ENCODE data around the gene CD300LD. TPM values are rescaled to one million over a fixed set of nuclear protein-coding genes. Genes with fewer than 3 reads are reported as not detected.

CD300LD gene
- total and polyA plus RNA-seq, 2 of the 8 experiments (the other 6 are each of a cell fraction or from before 2014, with no cell fraction given): not detected

GRCh38 chr17:74584292-74585060, 7.6 kb downstream of the CD300LD start:
- H3K27me3 ChIP-seq (replicated peaks in 1 of 4; ENCODE audit: control insufficient read depth in 3 of 4, extremely low read depth in 1 of 4, insufficient read depth in 3 of 4, low read length in 3 of 4): peaks cover 0 to 1% (median 0%) of the 10 kb centered on the region in 4 experiments; a peak in 2 of 7 replicates
- no peaks in the 10 kb centered on the region for H3K79me2 ChIP-seq (ENCODE audit: control insufficient read depth in 1 of 2, insufficient read depth in 2 of 2, low read length in 2 of 2)
- no peak overlapping the region for H2BK15ac ChIP-seq (ENCODE audit: low read length)
- H3K14ac ChIP-seq (ENCODE audit: insufficient read length): no peak overlapping the region
- CTCF ChIA-PET (ENCODE audit: partially characterized antibody): interaction anchor here (0.6 to 3.4 kb wide), 5 partner anchors 11 to 305 kb away, joined by 3 to 16 read pairs (median 3); partner anchors contain the start of gene CD300H
- H4K5ac ChIP-seq (ENCODE audit: insufficient read length, low read depth, low read length): no peak overlapping the region
- H3K27ac ChIP-seq (ENCODE audit: low read depth, low read length): no peak overlapping the region
- no peaks in the 10 kb centered on the region for H3K4me1 ChIP-seq (replicated peaks in 1 of 4; ENCODE audit: control insufficient read depth in 3 of 4, insufficient read depth in 4 of 4, low read length in 3 of 4)
- no peak overlapping the region for H3K23ac ChIP-seq (ENCODE audit: insufficient read length)
- no peak overlapping the region for H2AK5ac ChIP-seq (ENCODE audit: low read depth, low read length)
- H3K56ac ChIP-seq (replicated peaks; ENCODE audit: insufficient read length, low read depth, low read length): no peak overlapping the region
- no peaks in the 10 kb centered on the region for H3K36me3 ChIP-seq (ENCODE audit: control insufficient read depth in 2 of 4, insufficient read depth in 4 of 4, low read length in 3 of 4)
- no peak overlapping the region for H4K91ac ChIP-seq (replicated peaks; ENCODE audit: insufficient read length, low read length)
- no peak overlapping the region for H3K4me3 ChIP-seq (ENCODE audit: extremely low read depth in 1 of 4, insufficient read depth in 2 of 4, low read depth in 3 of 4, low read length in 4 of 4)
- H3K4ac ChIP-seq (replicated peaks; ENCODE audit: insufficient read length, low read depth, low read length): no peak overlapping the region
- H2BK12ac ChIP-seq (ENCODE audit: low read depth, low read length): no peak overlapping the region
- FAIRE-seq: no peak
- H3K23me2 ChIP-seq (ENCODE audit: low read depth, low read length): no peaks in the 10 kb centered on the region
- 0 out of 2 replicates have a peak overlapping the region, but pooled peaks have one; percentile 34 for H2AFZ ChIP-seq (ENCODE audit: low read length)
- H4K8ac ChIP-seq (ENCODE audit: extremely low read depth, insufficient read depth, low read length): no peak overlapping the region
- H3K79me1 ChIP-seq (ENCODE audit: low read depth, low read length): no peaks in the 10 kb centered on the region
- no peak overlapping the region for H3K4me2 ChIP-seq (ENCODE audit: insufficient read depth in 1 of 2, low read depth in 2 of 2, low read length in 2 of 2)
- no peak overlapping the region for H2BK20ac ChIP-seq (ENCODE audit: low read length)
- no peak overlapping the region for H2BK5ac ChIP-seq (ENCODE audit: low read depth, low read length)
- TF ChIP-seq, protein P1, sequence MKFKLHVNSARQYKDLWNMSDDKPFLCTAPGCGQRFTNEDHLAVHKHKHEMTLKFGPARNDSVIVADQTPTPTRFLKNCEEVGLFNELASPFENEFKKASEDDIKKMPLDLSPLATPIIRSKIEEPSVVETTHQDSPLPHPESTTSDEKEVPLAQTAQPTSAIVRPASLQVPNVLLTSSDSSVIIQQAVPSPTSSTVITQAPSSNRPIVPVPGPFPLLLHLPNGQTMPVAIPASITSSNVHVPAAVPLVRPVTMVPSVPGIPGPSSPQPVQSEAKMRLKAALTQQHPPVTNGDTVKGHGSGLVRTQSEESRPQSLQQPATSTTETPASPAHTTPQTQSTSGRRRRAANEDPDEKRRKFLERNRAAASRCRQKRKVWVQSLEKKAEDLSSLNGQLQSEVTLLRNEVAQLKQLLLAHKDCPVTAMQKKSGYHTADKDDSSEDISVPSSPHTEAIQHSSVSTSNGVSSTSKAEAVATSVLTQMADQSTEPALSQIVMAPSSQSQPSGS (IDR thresholded peaks at IDR 0.05; ENCODE audit: low read length): no peak
- no peak for TF ChIP-seq HDAC2 (IDR thresholded peaks at IDR 0.05; ENCODE audit: borderline replicate concordance in 1 of 2, low read depth in 2 of 2, low read length in 2 of 2)
- TF ChIP-seq POLR2AphosphoS5 (IDR thresholded peaks at IDR 0.05; ENCODE audit: low read depth, low read length): no peak
- no peak for TF ChIP-seq JUN (IDR thresholded peaks at IDR 0.05; ENCODE audit: low read depth, low read length)
- POLR2A ChIA-PET (ENCODE audit: partially characterized antibody): no interaction called here
- H3K18ac ChIP-seq (ENCODE audit: extremely low read depth, low read length): no peak overlapping the region
- DNase-seq (ENCODE audit: low read depth in 1 of 2, low spot score in 2 of 2): no peak
- H3K9me3 ChIP-seq (ENCODE audit: insufficient read depth in 2 of 2, low read depth in 1 of 2, low read length in 1 of 2): no peaks in the 10 kb centered on the region
- H3K9ac ChIP-seq (replicated peaks in 1 of 4; ENCODE audit: extremely low read depth in 1 of 4, low read depth in 3 of 4, low read length in 3 of 4): no peak overlapping the region
- H4K20me1 ChIP-seq (replicated peaks in 1 of 2; ENCODE audit: control insufficient read depth in 1 of 2, insufficient read depth in 2 of 2, low read length in 2 of 2): no peaks in the 10 kb centered on the region
- 83% methylated on average over 12 of the region's 14 CpGs; no CpG with 5 or more reads in 1 of the 2 experiments for WGBS, 2 experiments (ENCODE audit: extremely low coverage in 1 of 2, insufficient coverage in 1 of 2, insufficient read length in 1 of 2, insufficient replicate concordance in 2 of 2, low coverage in 1 of 2, low lambda C conversion rate in 2 of 2, missing lambda C conversion rate in 1 of 2)
- no peak overlapping the region for H2BK120ac ChIP-seq (replicated peaks; ENCODE audit: low read depth, low read length)

All from H1 (cell line).